ENCODE results near the gene SNX33.

- TF ChIP-seq CTCF (IDR thresholded peaks at IDR 0.05) (no peak), POLR2A (IDR thresholded peaks at IDR 0.05) (no peak)
These were observed 8.6 kb downstream of the SNX33 start for GRCh38 chr15:75656331-75656730.

Measured in right lobe of liver (tissue), 4 donors.